Measurements from ENCODE around the gene NEURL4. TPM values are rescaled to one million over a fixed set of nuclear protein-coding genes. Genes with fewer than 3 reads are reported as not detected.

Gene NEURL4
- total RNA-seq, 2 donors from 2014 or later = 30.2 to 55.8 TPM

Other genes starting within 250 kb of the NEURL4 start
- 1 to 10 TPM in 1 of 2 donors, under 1 TPM in 1; 0.96 to 9.7 TPM for gene CLEC10A, start 249.1 kb downstream of the NEURL4 start, total RNA-seq
- gene ASGR2, start 214.5 kb downstream of the NEURL4 start, total RNA-seq = under 1 TPM; 0.45 to 0.49 TPM
- gene ASGR1, start 150.0 kb downstream of the NEURL4 start, total RNA-seq = 1 to 10 TPM in 1 of 2 donors, under 1 TPM in 1; 0.47 to 1.1 TPM
- 1 to 10 TPM; 4.8 to 5.6 TPM for gene DLG4, start 109.5 kb downstream of the NEURL4 start, total RNA-seq
- gene ACADVL, start 109.4 kb downstream of the NEURL4 start, total RNA-seq = 100 to 1,000 TPM; 606 to 859 TPM
- 10 to 100 TPM; 32.4 to 42.4 TPM for gene DVL2, start 94.8 kb downstream of the NEURL4 start, total RNA-seq
- 10 to 100 TPM; 29.8 to 38.6 TPM for gene PHF23, start 89.9 kb downstream of the NEURL4 start, total RNA-seq
- 100 to 1,000 TPM; 378 to 513 TPM for gene GABARAP, start 86.9 kb downstream of the NEURL4 start, total RNA-seq
- 100 to 1,000 TPM; 124 to 145 TPM for gene CTDNEP1, start 77.6 kb downstream of the NEURL4 start, total RNA-seq
- gene ELP5, start 77.1 kb downstream of the NEURL4 start, total RNA-seq = 10 to 100 TPM; 34.4 to 77.9 TPM
- 100 to 1,000 TPM; 798 to 919 TPM for gene CLDN7, start 66.9 kb downstream of the NEURL4 start, total RNA-seq
- gene SLC2A4, start 47.6 kb downstream of the NEURL4 start, total RNA-seq = 1 to 10 TPM; 1.9 to 5.7 TPM
- gene YBX2, start 34.7 kb downstream of the NEURL4 start, total RNA-seq = 10 to 100 TPM; 22.1 to 40.4 TPM
- 100 to 1,000 TPM; 367 to 917 TPM for gene EIF5A, start 21.7 kb downstream of the NEURL4 start, total RNA-seq
- 10 to 100 TPM; 53.8 to 85.7 TPM for gene GPS2, start 14.0 kb downstream of the NEURL4 start, total RNA-seq
- 10 to 100 TPM in 1 of 2 donors, 1 to 10 TPM in 1; 7.4 to 12.1 TPM for gene ACAP1, start 7.2 kb upstream of the NEURL4 start, total RNA-seq
- 10 to 100 TPM in 1 of 2 donors, 1 to 10 TPM in 1; 5.6 to 12.6 TPM for gene KCTD11, start 22.8 kb upstream of the NEURL4 start, total RNA-seq
- gene TMEM95, start 25.8 kb upstream of the NEURL4 start, total RNA-seq = not detected
- 10 to 100 TPM; 18.0 to 22.6 TPM for gene TNK1, start 51.8 kb upstream of the NEURL4 start, total RNA-seq
- 10 to 100 TPM; 11.0 to 12.0 TPM for gene PLSCR3, start 65.2 kb upstream of the NEURL4 start, total RNA-seq
- gene TMEM256, start 74.8 kb upstream of the NEURL4 start, total RNA-seq = 100 to 1,000 TPM in 1 of 2 donors, 10 to 100 TPM in 1; 88.2 to 101 TPM
- gene NLGN2, start 78.5 kb upstream of the NEURL4 start, total RNA-seq = 1 to 10 TPM; 2.5 to 5.0 TPM
- not detected for gene SPEM1, start 91.0 kb upstream of the NEURL4 start, total RNA-seq
- not detected for gene SPEM2, start 96.3 kb upstream of the NEURL4 start, total RNA-seq
- not detected for gene SPEM3, start 99.5 kb upstream of the NEURL4 start, total RNA-seq
- gene TMEM102, start 106.1 kb upstream of the NEURL4 start, total RNA-seq = 10 to 100 TPM; 20.4 to 20.6 TPM
- gene FGF11, start 110.2 kb upstream of the NEURL4 start, total RNA-seq = 1 to 10 TPM; 1.2 to 1.6 TPM
- gene CHRNB1, start 115.7 kb upstream of the NEURL4 start, total RNA-seq = 1 to 10 TPM; 4.3 to 6.1 TPM
- gene ZBTB4, start 150.3 kb upstream of the NEURL4 start, total RNA-seq = 10 to 100 TPM; 12.9 to 26.7 TPM
- gene SLC35G6, start 152.1 kb upstream of the NEURL4 start, total RNA-seq = not detected
- 100 to 1,000 TPM in 1 of 2 donors, 10 to 100 TPM in 1; 73.5 to 137 TPM for gene POLR2A, start 155.0 kb upstream of the NEURL4 start, total RNA-seq
- gene TNFSF12, start 219.7 kb upstream of the NEURL4 start, total RNA-seq = 10 to 100 TPM; 11.4 to 18.3 TPM
- gene TNFSF13, start 229.4 kb upstream of the NEURL4 start, total RNA-seq = 100 to 1,000 TPM in 1 of 2 donors, 10 to 100 TPM in 1; 67.5 to 125 TPM
- gene SENP3, start 232.6 kb upstream of the NEURL4 start, total RNA-seq = 10 to 100 TPM; 25.7 to 56.6 TPM

Measured in colonic mucosa (tissue), 2 donors.